Cardiac muscle cell (in vitro differentiated cells and primary cell): ENCODE results near the gene IFRD2. TPM values are rescaled to one million over a fixed set of nuclear protein-coding genes. Genes with fewer than 3 reads are reported as not detected.
A peak's percentile ranks its signal among the peaks of the same experiment; 100 is the strongest.

Experiments
- DNase-seq, 2 donors: peaks; one replicate each; pipeline versions ENCODE4 v3.0.0 to v3.0.0-alpha.2; 2010 to 2017; ENCODE audit warnings: low read depth in 1 of 2, low spot score in 1 of 2
- H3K27ac ChIP-seq: fragments of 200-600 bp; sonication (generic); 2 replicates; pipeline ENCODE4 v1.5.1; 2016
- H3K27me3 ChIP-seq: fragments of 200-600 bp; sonication (generic); 2 replicates; pipeline ENCODE4 v1.6.0; 2016; ENCODE audit warnings: control low read depth
- H3K36me3 ChIP-seq: fragments of 200-600 bp; sonication (generic); 2 replicates; pipeline ENCODE4 v1.5.1; 2016; ENCODE audit warnings: control low read depth
- H3K4me1 ChIP-seq: fragments of 200-600 bp; sonication (generic); 2 replicates; pipeline ENCODE4 v1.8.1; 2017; ENCODE audit warnings: low read depth, mild to moderate bottlenecking, mixed run types
- H3K4me3 ChIP-seq: fragments of 200-600 bp; sonication (generic); 2 replicates; pipeline ENCODE4 v1.5.1; 2016; ENCODE audit warnings: mild to moderate bottlenecking
- H3K9me3 ChIP-seq: fragments of 200-600 bp; sonication (generic); 2 replicates; pipeline ENCODE4 v1.5.1; 2017; ENCODE audit warnings: low read depth, mild to moderate bottlenecking, control low read depth
- CTCF ChIP-seq: IDR thresholded peaks from 2 replicates; pipeline ENCODE4 v1.5.1; 2012; ENCODE audit warnings: low read depth, mild to moderate bottlenecking, low read length
- polyA plus RNA-seq: library from polyadenylated mRNA; unstranded; fragments of >200 nt; fragmentation: Nextera tagmentation; extraction: Ambion mirVana; gene quantifications from 2 replicates; pipeline ENCODE4 v1.2.1, GENCODE V29; 2016
- total RNA-seq: library from RNA; depleted of rRNA; stranded (reverse); fragments of >200 nt; gene quantifications from 2 replicates; pipeline ENCODE4 v1.2.3, GENCODE V29; 2016

Gene IFRD2
- total and polyA plus RNA-seq, 2 experiments from 2014 or later, result 61.0 to 110 TPM

- peak overlapping the region; percentile 11 for H3K4me3 ChIP-seq
- peak overlapping the region; percentile 98 for H3K27ac ChIP-seq
- no peaks in the 10 kb centered on the region for H3K9me3 ChIP-seq
- H3K4me1 ChIP-seq, result peaks cover 37% of the 10 kb centered on the region
- TF ChIP-seq CTCF, result no peak
- H3K36me3 ChIP-seq, result no peaks in the 10 kb centered on the region
- no peaks in the 10 kb centered on the region for H3K27me3 ChIP-seq
- peak; percentile 46 to 62 for DNase-seq
Measured at GRCh38 chr3:50267280-50267913, 24.8 kb downstream of the IFRD2 start.

- Histone ChIP-seq H3K4me1 (peaks cover 37% of the 10 kb centered on the region), H3K36me3 (no peaks in the 10 kb centered on the region), H3K27ac (peak overlapping the region; percentile 98), H3K9me3 (no peaks in the 10 kb centered on the region), H3K4me3 (peak overlapping the region; percentile 11), H3K27me3 (no peaks in the 10 kb centered on the region)
- DNase-seq, result no peak
- TF ChIP-seq CTCF, result no peak
Measured at GRCh38 chr3:50266836-50267235, 25.4 kb downstream of the IFRD2 start.

GRCh38 chr3:50266017-50266416 is 26.2 kb downstream of the IFRD2 start:
- no peak for DNase-seq
- no peaks in the 10 kb centered on the region for H3K9me3 ChIP-seq
- H3K36me3 ChIP-seq, result no peaks in the 10 kb centered on the region
- peaks cover 44% of the 10 kb centered on the region for H3K4me1 ChIP-seq
- no peaks in the 10 kb centered on the region for H3K27me3 ChIP-seq
- peak overlapping the region; percentile 98 for H3K27ac ChIP-seq
- no peak for TF ChIP-seq CTCF
- H3K4me3 ChIP-seq, result no peak overlapping the region

- no peak for DNase-seq
- no peak for TF ChIP-seq CTCF
- Histone ChIP-seq H3K4me3 (no peak overlapping the region), H3K27me3 (no peaks in the 10 kb centered on the region), H3K36me3 (no peaks in the 10 kb centered on the region), H3K27ac (peak overlapping the region; percentile 98), H3K4me1 (peaks cover 49% of the 10 kb centered on the region), H3K9me3 (no peaks in the 10 kb centered on the region)
Measured at GRCh38 chr3:50265571-50265970, 26.7 kb downstream of the IFRD2 start.

- peaks cover 52% of the 10 kb centered on the region for H3K4me1 ChIP-seq
- DNase-seq, result no peak
- no peaks in the 10 kb centered on the region for H3K27me3 ChIP-seq
- no peaks in the 10 kb centered on the region for H3K9me3 ChIP-seq
- H3K4me3 ChIP-seq, result no peak overlapping the region
- peak overlapping the region; percentile 98 for H3K27ac ChIP-seq
- no peak for TF ChIP-seq CTCF
- no peaks in the 10 kb centered on the region for H3K36me3 ChIP-seq
Measured at GRCh38 chr3:50264964-50265485, 27.2 kb downstream of the IFRD2 start.
